H9 (cell line): ENCODE data around the gene GHRHR. TPM values are rescaled to one million over a fixed set of nuclear protein-coding genes. Genes with fewer than 3 reads are reported as not detected.

Experiments
- DNase-seq: peaks from one replicate; pipeline ENCODE4 v3.0.0-alpha.2; 2017
- H2AFZ ChIP-seq: one replicate; pipeline ENCODE4 v1.6.1; 2013; ENCODE audit warnings: mild to moderate bottlenecking, low read length, control low read depth, moderate library complexity
- H2AK5ac ChIP-seq: 2 replicates; pipeline ENCODE4 v1.6.1; 2013; ENCODE audit warnings: low read length, control low read depth, mixed read lengths; ENCODE audit not compliant: insufficient read length
- H2BK120ac ChIP-seq: one replicate; pipeline ENCODE4 v1.6.1; 2013; ENCODE audit warnings: low read depth, mild to moderate bottlenecking, low read length, control low read depth, inconsistent platforms; ENCODE audit not compliant: poor library complexity, severe bottlenecking
- H2BK12ac ChIP-seq: 2 replicates; pipeline ENCODE4 v1.6.1; 2013; ENCODE audit warnings: low read length, control low read depth, mixed read lengths, low read depth; ENCODE audit not compliant: insufficient read length
- H2BK15ac ChIP-seq: 2 replicates; pipeline ENCODE4 v1.6.1; 2013; ENCODE audit warnings: low read depth, low read length, control low read depth
- H2BK20ac ChIP-seq: one replicate; pipeline ENCODE4 v1.6.1; 2013; ENCODE audit warnings: low read depth, mild to moderate bottlenecking, low read length, control low read depth, inconsistent platforms; ENCODE audit not compliant: poor library complexity, severe bottlenecking
- H2BK5ac ChIP-seq: 2 replicates; pipeline ENCODE4 v1.6.1; 2013; ENCODE audit warnings: low read length, control low read depth, mixed read lengths; ENCODE audit not compliant: insufficient read length
- H3K14ac ChIP-seq: 2 replicates; pipeline ENCODE4 v1.6.1; 2013; ENCODE audit warnings: low read length, control low read depth; ENCODE audit not compliant: insufficient read depth
- H3K18ac ChIP-seq: 2 replicates; pipeline ENCODE4 v1.6.1; 2013; ENCODE audit warnings: low read depth, mild to moderate bottlenecking, mixed read lengths, low read length, control low read depth; ENCODE audit not compliant: insufficient read length
- H3K23ac ChIP-seq: 2 replicates; pipeline ENCODE4 v1.6.1; 2013; ENCODE audit warnings: low read length, control low read depth, mixed read lengths, low read depth; ENCODE audit not compliant: insufficient read length
- H3K23me2 ChIP-seq: 2 replicates; pipeline ENCODE4 v1.6.1; 2013; ENCODE audit warnings: low read depth, mild to moderate bottlenecking, mixed read lengths, low read length, control low read depth; ENCODE audit not compliant: insufficient read length, poor library complexity, severe bottlenecking
- H3K27ac ChIP-seq: 2 replicates; pipeline ENCODE4 v1.5.1; 2013; ENCODE audit warnings: low read length, control low read depth, mixed read lengths, low read depth; ENCODE audit not compliant: insufficient read length
- H3K27me3 ChIP-seq: 2 replicates; pipeline ENCODE4 v1.6.1; 2013; ENCODE audit warnings: low read length, control low read depth, inconsistent platforms; ENCODE audit not compliant: insufficient read depth
- H3K4ac ChIP-seq: 2 replicates; pipeline ENCODE4 v1.6.1; 2013; ENCODE audit warnings: low read depth, mild to moderate bottlenecking, control low read depth, inconsistent platforms, low read length, moderate library complexity
- H3K4me1 ChIP-seq: 2 replicates; pipeline ENCODE4 v1.6.1; 2013; ENCODE audit warnings: low read length, control low read depth, inconsistent platforms; ENCODE audit not compliant: insufficient read depth
- H3K4me2 ChIP-seq: 2 replicates; pipeline ENCODE4 v1.6.1; 2013; ENCODE audit warnings: low read length, control low read depth, mixed read lengths; ENCODE audit not compliant: insufficient read length, insufficient read depth
- H3K56ac ChIP-seq: 2 replicates; pipeline ENCODE4 v1.6.1; 2013; ENCODE audit warnings: low read depth, mild to moderate bottlenecking, mixed read lengths, low read length, control low read depth; ENCODE audit not compliant: insufficient read length
- H3K79me1 ChIP-seq: 2 replicates; pipeline ENCODE4 v1.6.1; 2013; ENCODE audit warnings: low read depth, mild to moderate bottlenecking, moderate library complexity, low read length, control low read depth, inconsistent platforms; ENCODE audit not compliant: insufficient read depth, poor library complexity, severe bottlenecking
- H3K79me2 ChIP-seq: 2 replicates; pipeline ENCODE4 v1.6.1; 2013; ENCODE audit warnings: low read length, control low read depth, inconsistent platforms; ENCODE audit not compliant: insufficient read depth
- H3K9ac ChIP-seq: 2 replicates; pipeline ENCODE4 v1.6.1; 2013; ENCODE audit warnings: low read length, control low read depth, mixed read lengths; ENCODE audit not compliant: insufficient read length; ENCODE audit errors: extremely low read depth
- H3K9me3 ChIP-seq: one replicate; pipeline ENCODE4 v1.6.1; 2013; ENCODE audit warnings: low read depth, low read length, inconsistent platforms; ENCODE audit not compliant: control insufficient read depth
- H3T11ph ChIP-seq: one replicate; pipeline ENCODE4 v1.6.1; 2013; ENCODE audit warnings: mild to moderate bottlenecking, low read length, control low read depth, inconsistent platforms
- H4K20me1 ChIP-seq: one replicate; pipeline ENCODE4 v1.6.1; 2013; ENCODE audit not compliant: control insufficient read depth, insufficient read length, insufficient read depth
- H4K5ac ChIP-seq: 2 replicates; pipeline ENCODE4 v1.6.1; 2013; ENCODE audit warnings: low read depth, mild to moderate bottlenecking, mixed read lengths, low read length, control low read depth; ENCODE audit not compliant: insufficient read length
- H4K8ac ChIP-seq: replicated peaks from 2 replicates; pipeline ENCODE4 v1.6.1; 2013; ENCODE audit warnings: low read length, control low read depth, mixed read lengths, low read depth; ENCODE audit not compliant: insufficient read length
- H4K91ac ChIP-seq: 2 replicates; pipeline ENCODE4 v1.6.1; 2013; ENCODE audit warnings: low read depth, mild to moderate bottlenecking, moderate library complexity, mixed read lengths, low read length, control low read depth; ENCODE audit not compliant: insufficient read length
- H3K27ac Mint-ChIP-seq, 3 experiments: 2 replicates in 2 of 3; 3 replicates in 1 of 3; pipeline ENCODE4 v1.8.0; 2020 to 2021; ENCODE audit warnings: mixed read lengths in 3 of 3, mild to moderate bottlenecking in 1 of 3, moderate library complexity in 1 of 3
- H3K27me3 Mint-ChIP-seq: 2 replicates; pipeline ENCODE4 v1.8.0; 2021; ENCODE audit warnings: low read depth, mild to moderate bottlenecking, moderate library complexity, mixed read lengths
- H3K36me3 Mint-ChIP-seq, 3 experiments: 2 replicates in 2 of 3; 3 replicates in 1 of 3; pipeline ENCODE4 v1.8.0; 2020 to 2021; ENCODE audit warnings: low read depth in 3 of 3, mixed read lengths in 3 of 3; ENCODE audit not compliant: insufficient read depth in 1 of 3
- H3K4me1 Mint-ChIP-seq, 2 experiments: 2 replicates each; pipeline ENCODE4 v1.8.0; 2020; ENCODE audit warnings: mixed read lengths in 2 of 2
- H3K4me3 Mint-ChIP-seq, 2 experiments: 2 replicates in 1 of 2; 3 replicates in 1 of 2; pipeline ENCODE4 v1.8.0; 2020 to 2021; ENCODE audit warnings: mild to moderate bottlenecking in 2 of 2, mixed read lengths in 2 of 2, moderate library complexity in 1 of 2
- H3K9me3 Mint-ChIP-seq, 2 experiments: 2 replicates in 1 of 2; 3 replicates in 1 of 2; pipeline ENCODE4 v1.8.0; 2020; ENCODE audit warnings: mild to moderate bottlenecking in 2 of 2, mixed read lengths in 2 of 2, moderate library complexity in 1 of 2
- WGBS: extraction: QIAGEN DNeasy Blood & Tissue Kit; methylation state at CpG from one replicate; pipeline ENCODE4 v1.1.7; 2013; ENCODE audit warnings: missing lambda C conversion rate, low lambda C conversion rate, mixed read lengths; ENCODE audit not compliant: insufficient read length; ENCODE audit errors: extremely low coverage; 5-methylcytosine and 5-hydroxymethylcytosine counted together
- total RNA-seq: library from RNA; stranded (reverse); gene quantifications from 2 replicates; pipeline ENCODE4 v1.2.1, GENCODE V29; 2021
- TF ChIP-seq, protein P1 (sequence below): fragments of 200-600 bp; sonication (generic); conservative IDR thresholded peaks from 3 replicates; pipeline ENCODE4 v1.8.0; 2021; ENCODE audit warnings: antibody characterized with exemption, mild to moderate bottlenecking

The GHRHR gene
- total RNA-seq, 1 experiment from 2014 or later = 7.4 TPM

DNA sequence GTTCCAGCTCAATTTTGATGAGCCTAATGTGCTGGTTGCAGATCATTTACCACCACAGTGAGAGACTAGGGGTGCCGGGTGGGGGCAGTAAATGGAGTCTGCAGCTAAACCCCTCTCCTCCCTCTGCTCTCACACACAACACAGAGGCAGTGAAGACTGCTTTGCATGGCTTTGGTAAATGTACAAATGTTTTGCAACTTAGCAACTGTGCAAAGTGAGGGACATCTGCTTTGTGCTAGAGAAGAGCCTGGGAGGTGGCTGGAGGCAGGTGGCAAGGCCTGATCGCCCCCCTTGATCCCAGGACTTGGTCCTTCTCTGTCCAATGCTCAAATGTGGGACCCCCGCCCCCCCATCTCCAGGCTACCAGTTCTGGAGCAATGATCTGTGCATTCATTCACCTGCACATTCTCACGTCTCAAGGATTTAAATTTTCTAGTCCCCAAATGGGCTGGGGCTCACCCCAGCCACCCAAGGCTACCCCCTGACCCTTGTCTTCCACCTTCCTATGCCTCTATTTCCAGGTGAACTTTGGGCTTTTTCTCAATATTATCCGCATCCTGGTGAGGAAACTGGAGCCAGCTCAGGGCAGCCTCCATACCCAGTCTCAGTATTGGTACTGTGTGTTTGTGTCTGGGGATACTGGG is 11.6 kb downstream of the GHRHR start:
- H2BK5ac ChIP-seq = no peak overlapping the region
- H2BK20ac ChIP-seq = no peak overlapping the region
- no peak overlapping the region for H3K4me3 Mint-ChIP-seq
- H2AK5ac ChIP-seq = no peak overlapping the region
- no peak overlapping the region for H3T11ph ChIP-seq
- H3K79me1 ChIP-seq = no peaks in the 10 kb centered on the region
- no peak overlapping the region for H2BK15ac ChIP-seq
- DNase-seq = no peak
- no peaks in the 10 kb centered on the region for H3K9me3 Mint-ChIP-seq
- H2BK120ac ChIP-seq = no peak overlapping the region
- H3K23ac ChIP-seq = no peak overlapping the region
- no peaks in the 10 kb centered on the region for H3K23me2 ChIP-seq
- peaks cover 60% of the 10 kb centered on the region for H3K27me3 Mint-ChIP-seq
- H3K14ac ChIP-seq = no peak overlapping the region
- no peak overlapping the region for H3K56ac ChIP-seq
- no peaks in the 10 kb centered on the region for H4K20me1 ChIP-seq
- WGBS = no CpG with 5 or more reads among the region's 5 CpGs
- H3K9me3 ChIP-seq = no peaks in the 10 kb centered on the region
- H3K27ac ChIP-seq = no peak overlapping the region
- H3K79me2 ChIP-seq = no peaks in the 10 kb centered on the region
- no peak overlapping the region for H3K18ac ChIP-seq
- H4K91ac ChIP-seq = no peak overlapping the region
- no peak overlapping the region for H2BK12ac ChIP-seq
- no peaks in the 10 kb centered on the region for H3K36me3 Mint-ChIP-seq
- H3K4me1 Mint-ChIP-seq = peaks cover 15 to 26% of the 10 kb centered on the region in 2 experiments; a peak in 3 of 4 replicates
- H4K5ac ChIP-seq = no peak overlapping the region
- no peaks in the 10 kb centered on the region for H3K4me1 ChIP-seq
- H3K9ac ChIP-seq = no peak overlapping the region
- H3K4ac ChIP-seq = no peak overlapping the region
- no peaks in the 10 kb centered on the region for H3K27me3 ChIP-seq
- H4K8ac ChIP-seq = no peak overlapping the region
- no peak overlapping the region for H3K4me2 ChIP-seq
- TF ChIP-seq, protein P1, sequence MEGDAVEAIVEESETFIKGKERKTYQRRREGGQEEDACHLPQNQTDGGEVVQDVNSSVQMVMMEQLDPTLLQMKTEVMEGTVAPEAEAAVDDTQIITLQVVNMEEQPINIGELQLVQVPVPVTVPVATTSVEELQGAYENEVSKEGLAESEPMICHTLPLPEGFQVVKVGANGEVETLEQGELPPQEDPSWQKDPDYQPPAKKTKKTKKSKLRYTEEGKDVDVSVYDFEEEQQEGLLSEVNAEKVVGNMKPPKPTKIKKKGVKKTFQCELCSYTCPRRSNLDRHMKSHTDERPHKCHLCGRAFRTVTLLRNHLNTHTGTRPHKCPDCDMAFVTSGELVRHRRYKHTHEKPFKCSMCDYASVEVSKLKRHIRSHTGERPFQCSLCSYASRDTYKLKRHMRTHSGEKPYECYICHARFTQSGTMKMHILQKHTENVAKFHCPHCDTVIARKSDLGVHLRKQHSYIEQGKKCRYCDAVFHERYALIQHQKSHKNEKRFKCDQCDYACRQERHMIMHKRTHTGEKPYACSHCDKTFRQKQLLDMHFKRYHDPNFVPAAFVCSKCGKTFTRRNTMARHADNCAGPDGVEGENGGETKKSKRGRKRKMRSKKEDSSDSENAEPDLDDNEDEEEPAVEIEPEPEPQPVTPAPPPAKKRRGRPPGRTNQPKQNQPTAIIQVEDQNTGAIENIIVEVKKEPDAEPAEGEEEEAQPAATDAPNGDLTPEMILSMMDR = no peak
- no peak overlapping the region for H2AFZ ChIP-seq
- H3K27ac Mint-ChIP-seq = no peak overlapping the region
